Keratinocyte (primary cell): ENCODE data around the gene TSPEAR.

Experiments used
- EZH2 ChIP-seq: IDR thresholded peaks from one replicate; pipeline ENCODE4 v1.6.1; 2012; ENCODE audit warnings: inconsistent platforms, mild to moderate bottlenecking, low read length, moderate library complexity
- TF ChIP-seq, protein P1 (sequence below), 3 experiments: IDR thresholded peaks in 1 of 3; conservative IDR thresholded peaks in 1 of 3; optimal IDR thresholded peaks in 1 of 3; 2 replicates in 2 of 3; 3 replicates in 1 of 3; pipeline versions ENCODE3 to v1.5.1; 2011; ENCODE audit warnings: low read length in 3 of 3, mild to moderate bottlenecking in 3 of 3, moderate library complexity in 2 of 3, control low read depth in 1 of 3, inconsistent platforms in 1 of 3; ENCODE audit not compliant: insufficient read depth in 2 of 3; ENCODE audit errors: extremely low read depth in 1 of 3

DNA sequence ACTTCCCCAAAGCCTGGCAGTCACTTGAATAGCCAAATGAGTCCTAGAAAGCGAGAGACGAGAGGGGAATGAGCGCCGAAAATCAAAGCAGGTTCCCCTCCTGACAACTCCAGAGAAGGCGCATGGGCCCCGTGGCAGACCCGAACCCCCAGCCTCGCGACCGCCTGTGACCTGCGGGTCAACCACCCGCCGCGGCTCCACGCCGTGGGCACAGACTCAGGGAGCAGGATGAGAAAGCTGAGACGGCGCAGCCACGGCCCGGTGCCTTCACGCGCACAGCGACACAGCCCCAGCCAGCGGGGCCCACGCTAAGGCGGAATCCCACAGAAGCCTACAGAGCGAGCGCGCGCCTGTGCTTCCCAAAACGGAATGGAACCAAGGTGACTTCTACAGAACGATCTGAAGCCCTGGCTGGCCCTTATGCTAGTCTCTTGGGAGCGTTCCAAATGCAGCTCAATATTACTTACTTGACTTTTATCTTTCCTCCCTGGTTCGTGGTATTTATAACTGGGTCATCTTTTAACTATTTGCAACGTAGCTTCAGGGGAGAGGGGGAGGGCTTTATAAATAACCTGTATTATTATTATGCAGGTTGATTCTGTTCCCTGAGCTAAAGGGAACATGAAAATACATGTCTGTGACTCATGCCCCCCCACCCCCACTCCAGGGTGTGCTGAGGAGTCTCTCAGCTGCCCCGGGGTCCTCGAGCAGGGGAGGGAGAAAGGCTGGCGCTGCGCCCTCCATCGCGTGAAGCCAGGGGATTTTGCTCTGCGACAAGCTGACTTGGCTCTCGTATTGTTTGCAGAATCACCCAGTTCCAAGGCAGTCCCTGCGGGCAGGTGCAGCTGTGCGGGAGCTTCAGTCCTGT is 1.7 kb downstream of the TSPEAR start:
- TF ChIP-seq, protein P1, sequence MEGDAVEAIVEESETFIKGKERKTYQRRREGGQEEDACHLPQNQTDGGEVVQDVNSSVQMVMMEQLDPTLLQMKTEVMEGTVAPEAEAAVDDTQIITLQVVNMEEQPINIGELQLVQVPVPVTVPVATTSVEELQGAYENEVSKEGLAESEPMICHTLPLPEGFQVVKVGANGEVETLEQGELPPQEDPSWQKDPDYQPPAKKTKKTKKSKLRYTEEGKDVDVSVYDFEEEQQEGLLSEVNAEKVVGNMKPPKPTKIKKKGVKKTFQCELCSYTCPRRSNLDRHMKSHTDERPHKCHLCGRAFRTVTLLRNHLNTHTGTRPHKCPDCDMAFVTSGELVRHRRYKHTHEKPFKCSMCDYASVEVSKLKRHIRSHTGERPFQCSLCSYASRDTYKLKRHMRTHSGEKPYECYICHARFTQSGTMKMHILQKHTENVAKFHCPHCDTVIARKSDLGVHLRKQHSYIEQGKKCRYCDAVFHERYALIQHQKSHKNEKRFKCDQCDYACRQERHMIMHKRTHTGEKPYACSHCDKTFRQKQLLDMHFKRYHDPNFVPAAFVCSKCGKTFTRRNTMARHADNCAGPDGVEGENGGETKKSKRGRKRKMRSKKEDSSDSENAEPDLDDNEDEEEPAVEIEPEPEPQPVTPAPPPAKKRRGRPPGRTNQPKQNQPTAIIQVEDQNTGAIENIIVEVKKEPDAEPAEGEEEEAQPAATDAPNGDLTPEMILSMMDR (optimal IDR thresholded peaks at IDR 0.05 in 1 of 3, IDR thresholded peaks at IDR 0.05 in 1 of 3, conservative IDR thresholded peaks at IDR 0.05 in 1 of 3; ENCODE audit: extremely low read depth in 1 of 3, insufficient read depth in 2 of 3, low read length in 3 of 3) = no peak
- TF ChIP-seq EZH2 = no peak
